WTC11 (cell line): ENCODE results near the gene ARHGAP19. TPM values are rescaled to one million over a fixed set of nuclear protein-coding genes. Genes with fewer than 3 reads are reported as not detected.

Experiments
- ATAC-seq: fragments of 200-7000 bp; cut with Tn5 transposase; 2 replicates; pipeline ENCODE4 v1.10.0; 2021; ENCODE audit warnings: mild to moderate bottlenecking, moderate library complexity
- CTCF ChIA-PET: fragments of 300-600 bp; sonication (Branson Sonifier 250); formaldehyde crosslinking; loops from one replicate; lab custom pipeline; 2021; ENCODE audit warnings: antibody characterized with exemption; lab: Charles Lee
- POLR2A ChIA-PET: fragments of 350-600 bp; sonication (Branson Sonifier 250); formaldehyde crosslinking; loops from one replicate; lab custom pipeline; 2021; ENCODE audit warnings: antibody characterized with exemption; lab: Charles Lee
- DNase-seq: peaks from one replicate; pipeline ENCODE4 v3.0.0; 2021; ENCODE audit warnings: low spot score
- H3K27ac Mint-ChIP-seq: 2 replicates; pipeline ENCODE4 v1.8.0; 2021; ENCODE audit warnings: mixed read lengths
- H3K27me3 Mint-ChIP-seq: 2 replicates; pipeline ENCODE4 v1.8.0; 2021; ENCODE audit warnings: low read depth, mild to moderate bottlenecking, moderate library complexity, mixed read lengths
- H3K36me3 Mint-ChIP-seq: 2 replicates; pipeline ENCODE4 v1.8.0; 2021; ENCODE audit warnings: mixed read lengths
- H3K4me1 Mint-ChIP-seq: 2 replicates; pipeline ENCODE4 v1.8.0; 2022; ENCODE audit warnings: mixed read lengths
- H3K4me3 Mint-ChIP-seq: 2 replicates; pipeline ENCODE4 v1.8.0; 2021; ENCODE audit warnings: mild to moderate bottlenecking, moderate library complexity, mixed read lengths
- H3K9me3 Mint-ChIP-seq: 2 replicates; pipeline ENCODE4 v1.8.0; 2021; ENCODE audit warnings: mixed read lengths
- ATF1 ChIP-seq: sonication (generic); formaldehyde crosslinking; IDR thresholded peaks from 2 replicates; pipeline ENCODE4 v1.8.1; 2023; ENCODE audit warnings: mild to moderate bottlenecking, moderate library complexity, missing genetic modification reagents
- CBFB ChIP-seq: sonication (generic); formaldehyde crosslinking; IDR thresholded peaks from 2 replicates; pipeline ENCODE4 v1.8.1; 2022; ENCODE audit warnings: mild to moderate bottlenecking, low read depth, missing genetic modification reagents
- CREB1 ChIP-seq: sonication (generic); formaldehyde crosslinking; IDR thresholded peaks from 2 replicates; pipeline ENCODE4 v1.8.0; 2023; ENCODE audit warnings: mild to moderate bottlenecking, missing genetic modification reagents
- ESRRA ChIP-seq: sonication (generic); formaldehyde crosslinking; IDR thresholded peaks from 2 replicates; pipeline ENCODE4 v1.8.1; 2022; ENCODE audit warnings: mild to moderate bottlenecking, missing genetic modification reagents, borderline replicate concordance
- GRHL2 ChIP-seq: fragments of 250-450 bp; sonication (Bioruptor Pico); IDR thresholded peaks from 2 replicates; pipeline ENCODE4 v1.8.0; 2022; ENCODE audit warnings: mild to moderate bottlenecking, moderate library complexity; ENCODE audit not compliant: insufficient replicate concordance, severe bottlenecking
- GTF2I ChIP-seq: fragments of 250-450 bp; sonication (Bioruptor Pico); conservative IDR thresholded peaks from 2 replicates; pipeline ENCODE4 v1.4.0; 2021; ENCODE audit warnings: mild to moderate bottlenecking
- MXD4 ChIP-seq: fragments of 250-450 bp; sonication (Bioruptor Pico); IDR thresholded peaks from 2 replicates; pipeline ENCODE4 v1.8.0; 2021; ENCODE audit warnings: mild to moderate bottlenecking, moderate library complexity, borderline replicate concordance
- NFYB ChIP-seq: sonication (generic); formaldehyde crosslinking; conservative IDR thresholded peaks from 2 replicates; pipeline ENCODE4 v1.8.0; 2022; ENCODE audit warnings: low read depth, missing genetic modification reagents
- OVOL2 ChIP-seq: fragments of 250-450 bp; sonication (Bioruptor Pico); IDR thresholded peaks from 2 replicates; pipeline ENCODE4 v1.9.0; 2021; ENCODE audit warnings: mild to moderate bottlenecking, borderline replicate concordance
- PRRX2 ChIP-seq: fragments of 250-450 bp; sonication (Bioruptor Pico); IDR thresholded peaks from 2 replicates; pipeline ENCODE4 v1.8.0; 2021; ENCODE audit warnings: mild to moderate bottlenecking
- RELA ChIP-seq: sonication (generic); formaldehyde crosslinking; IDR thresholded peaks from 2 replicates; pipeline ENCODE4 v1.8.1; 2022; ENCODE audit warnings: missing genetic modification reagents, mild to moderate bottlenecking, borderline replicate concordance
- SMAD3 ChIP-seq: sonication (generic); formaldehyde crosslinking; IDR thresholded peaks from 2 replicates; pipeline ENCODE4 v1.8.0; 2022; ENCODE audit warnings: missing genetic modification reagents, mild to moderate bottlenecking, borderline replicate concordance
- SOX15 ChIP-seq: fragments of 250-450 bp; sonication (Bioruptor Pico); IDR thresholded peaks from 2 replicates; pipeline ENCODE4 v1.9.0; 2021; ENCODE audit warnings: mild to moderate bottlenecking
- TEAD4 ChIP-seq: sonication (generic); formaldehyde crosslinking; IDR thresholded peaks from 2 replicates; pipeline ENCODE4 v1.8.0; 2022; ENCODE audit warnings: mild to moderate bottlenecking, missing genetic modification reagents
- ZNF219 ChIP-seq: sonication (generic); formaldehyde crosslinking; IDR thresholded peaks from 2 replicates; pipeline ENCODE4 v1.8.0; 2023; ENCODE audit warnings: missing genetic modification reagents, mild to moderate bottlenecking, borderline replicate concordance
- total RNA-seq: library from RNA; stranded (reverse); gene quantifications from 3 replicates; pipeline ENCODE4 v1.2.3, GENCODE V29; 2021
- TF ChIP-seq, protein P1 (sequence below): sonication (generic); formaldehyde crosslinking; IDR thresholded peaks from 2 replicates; pipeline ENCODE4 v1.8.1; 2022; ENCODE audit warnings: low read depth, mild to moderate bottlenecking, moderate library complexity, missing genetic modification reagents, borderline replicate concordance
- TF ChIP-seq, protein P2 (sequence below): sonication (generic); formaldehyde crosslinking; IDR thresholded peaks from 2 replicates; pipeline ENCODE4 v1.8.1; 2022; ENCODE audit warnings: mild to moderate bottlenecking, moderate library complexity, missing genetic modification reagents
- TF ChIP-seq, protein P3 (sequence below): sonication (generic); formaldehyde crosslinking; IDR thresholded peaks from 2 replicates; pipeline ENCODE4 v1.8.0; 2022; ENCODE audit warnings: mild to moderate bottlenecking, missing genetic modification reagents
- TF ChIP-seq, protein P4 (sequence below): sonication (generic); formaldehyde crosslinking; IDR thresholded peaks from 2 replicates; pipeline ENCODE4 v1.8.1; 2022; ENCODE audit warnings: missing genetic modification reagents, borderline replicate concordance
- TF ChIP-seq, protein P5 (sequence below): sonication (generic); formaldehyde crosslinking; IDR thresholded peaks from 2 replicates; pipeline ENCODE4 v1.8.0; 2022; ENCODE audit warnings: mild to moderate bottlenecking, missing genetic modification reagents
- TF ChIP-seq, protein P6 (sequence below): sonication (generic); formaldehyde crosslinking; IDR thresholded peaks from 2 replicates; pipeline ENCODE4 v1.8.1; 2023; ENCODE audit warnings: mild to moderate bottlenecking, missing genetic modification reagents
- TF ChIP-seq, protein P7 (sequence below): sonication (generic); formaldehyde crosslinking; IDR thresholded peaks from 2 replicates; pipeline ENCODE4 v1.8.1; 2023; ENCODE audit warnings: mild to moderate bottlenecking, missing genetic modification reagents, borderline replicate concordance

The ARHGAP19 gene
- total RNA-seq, 1 experiment from 2014 or later, result 42.2 TPM

DNA sequence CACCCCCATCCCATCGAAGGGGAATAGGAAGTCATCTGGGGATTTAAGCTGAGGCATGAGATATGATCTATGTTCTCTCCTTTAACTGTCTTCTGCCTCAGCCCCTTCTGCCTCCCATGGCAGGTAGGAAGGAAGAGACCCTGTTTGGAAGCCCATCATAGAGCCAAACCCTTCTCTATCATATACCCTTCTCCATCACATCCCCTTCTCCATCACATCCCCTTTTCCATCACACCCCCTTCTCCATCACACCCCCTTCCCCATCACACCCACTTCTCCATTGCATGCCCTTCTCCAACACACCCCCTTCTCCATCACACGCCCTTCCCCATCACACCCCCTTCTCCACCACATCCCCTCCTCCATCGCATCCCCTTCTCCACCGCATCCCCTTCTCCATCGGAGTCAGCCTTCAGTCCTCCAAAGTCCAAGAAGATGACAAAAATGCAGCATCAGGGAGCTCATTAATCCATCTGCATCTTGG, 99.4 kb downstream of the ARHGAP19 start (continued):
- TF ChIP-seq, protein P1, sequence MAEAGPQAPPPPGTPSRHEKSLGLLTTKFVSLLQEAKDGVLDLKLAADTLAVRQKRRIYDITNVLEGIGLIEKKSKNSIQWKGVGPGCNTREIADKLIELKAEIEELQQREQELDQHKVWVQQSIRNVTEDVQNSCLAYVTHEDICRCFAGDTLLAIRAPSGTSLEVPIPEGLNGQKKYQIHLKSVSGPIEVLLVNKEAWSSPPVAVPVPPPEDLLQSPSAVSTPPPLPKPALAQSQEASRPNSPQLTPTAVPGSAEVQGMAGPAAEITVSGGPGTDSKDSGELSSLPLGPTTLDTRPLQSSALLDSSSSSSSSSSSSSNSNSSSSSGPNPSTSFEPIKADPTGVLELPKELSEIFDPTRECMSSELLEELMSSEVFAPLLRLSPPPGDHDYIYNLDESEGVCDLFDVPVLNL (CRISPR knock-in tag), result no peak
- TF ChIP-seq, protein P2, sequence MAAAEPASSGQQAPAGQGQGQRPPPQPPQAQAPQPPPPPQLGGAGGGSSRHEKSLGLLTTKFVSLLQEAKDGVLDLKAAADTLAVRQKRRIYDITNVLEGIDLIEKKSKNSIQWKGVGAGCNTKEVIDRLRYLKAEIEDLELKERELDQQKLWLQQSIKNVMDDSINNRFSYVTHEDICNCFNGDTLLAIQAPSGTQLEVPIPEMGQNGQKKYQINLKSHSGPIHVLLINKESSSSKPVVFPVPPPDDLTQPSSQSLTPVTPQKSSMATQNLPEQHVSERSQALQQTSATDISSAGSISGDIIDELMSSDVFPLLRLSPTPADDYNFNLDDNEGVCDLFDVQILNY (CRISPR knock-in tag), result no peak
- TF ChIP-seq ATF1 (CRISPR knock-in tag) (no peak), SOX15 (CRISPR knock-in tag) (no peak), RELA (CRISPR knock-in tag) (no peak), GRHL2 (no peak), MXD4 (no peak), CBFB (CRISPR knock-in tag) (no peak)
- TF ChIP-seq, protein P3, sequence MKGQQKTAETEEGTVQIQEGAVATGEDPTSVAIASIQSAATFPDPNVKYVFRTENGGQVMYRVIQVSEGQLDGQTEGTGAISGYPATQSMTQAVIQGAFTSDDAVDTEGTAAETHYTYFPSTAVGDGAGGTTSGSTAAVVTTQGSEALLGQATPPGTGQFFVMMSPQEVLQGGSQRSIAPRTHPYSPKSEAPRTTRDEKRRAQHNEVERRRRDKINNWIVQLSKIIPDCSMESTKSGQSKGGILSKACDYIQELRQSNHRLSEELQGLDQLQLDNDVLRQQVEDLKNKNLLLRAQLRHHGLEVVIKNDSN, result no peak
- TF ChIP-seq, protein P4, sequence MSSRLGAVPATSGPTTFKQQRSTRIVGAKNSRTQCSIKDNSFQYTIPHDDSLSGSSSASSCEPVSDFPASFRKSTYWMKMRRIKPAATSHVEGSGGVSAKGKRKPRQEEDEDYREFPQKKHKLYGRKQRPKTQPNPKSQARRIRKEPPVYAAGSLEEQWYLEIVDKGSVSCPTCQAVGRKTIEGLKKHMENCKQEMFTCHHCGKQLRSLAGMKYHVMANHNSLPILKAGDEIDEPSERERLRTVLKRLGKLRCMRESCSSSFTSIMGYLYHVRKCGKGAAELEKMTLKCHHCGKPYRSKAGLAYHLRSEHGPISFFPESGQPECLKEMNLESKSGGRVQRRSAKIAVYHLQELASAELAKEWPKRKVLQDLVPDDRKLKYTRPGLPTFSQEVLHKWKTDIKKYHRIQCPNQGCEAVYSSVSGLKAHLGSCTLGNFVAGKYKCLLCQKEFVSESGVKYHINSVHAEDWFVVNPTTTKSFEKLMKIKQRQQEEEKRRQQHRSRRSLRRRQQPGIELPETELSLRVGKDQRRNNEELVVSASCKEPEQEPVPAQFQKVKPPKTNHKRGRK, result no peak

DNA sequence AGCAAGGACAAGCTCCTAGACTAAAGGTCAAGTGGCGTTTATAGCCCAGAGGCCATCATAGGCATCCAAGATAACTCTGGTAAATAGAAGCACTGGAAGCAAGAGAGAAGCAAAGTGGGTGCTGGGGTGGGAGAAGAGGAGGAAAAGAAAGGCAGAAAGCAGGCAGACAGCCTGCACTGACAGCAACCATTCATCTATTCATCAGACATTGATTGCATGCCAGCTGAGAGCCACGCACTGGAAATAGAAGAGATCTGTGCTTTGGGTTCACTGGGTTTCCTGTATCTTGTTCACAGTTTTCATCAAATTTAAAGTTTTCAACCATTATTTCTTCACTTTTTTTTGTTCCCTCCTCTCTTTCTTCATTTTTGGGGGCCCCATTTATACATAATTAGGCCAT, 102.0 kb downstream of the ARHGAP19 start:
- H3K27me3 Mint-ChIP-seq, result peaks cover 43% of the 10 kb centered on the region
- no peak overlapping the region for H3K4me3 Mint-ChIP-seq
- H3K36me3 Mint-ChIP-seq, result no peaks in the 10 kb centered on the region
- no peak for ATAC-seq
- H3K4me1 Mint-ChIP-seq, result peaks cover 10% of the 10 kb centered on the region; the same call in 1 of the 2 replicates
- no peak overlapping the region for H3K27ac Mint-ChIP-seq
- ChIA-PET POLR2A (no interaction called here), CTCF (interaction anchor here (1.1 to 10.5 kb wide), 3 partner anchors 11 to 118 kb away, joined by 3 to 123 read pairs (median 3); no protein-coding TSS in a partner anchor)
- H3K9me3 Mint-ChIP-seq, result no peaks in the 10 kb centered on the region
- DNase-seq, result no peak
- TF ChIP-seq TEAD4 (CRISPR knock-in tag), result no peak
- TF ChIP-seq GTF2I (CRISPR knock-in tag), result no peak
- TF ChIP-seq, protein P5, sequence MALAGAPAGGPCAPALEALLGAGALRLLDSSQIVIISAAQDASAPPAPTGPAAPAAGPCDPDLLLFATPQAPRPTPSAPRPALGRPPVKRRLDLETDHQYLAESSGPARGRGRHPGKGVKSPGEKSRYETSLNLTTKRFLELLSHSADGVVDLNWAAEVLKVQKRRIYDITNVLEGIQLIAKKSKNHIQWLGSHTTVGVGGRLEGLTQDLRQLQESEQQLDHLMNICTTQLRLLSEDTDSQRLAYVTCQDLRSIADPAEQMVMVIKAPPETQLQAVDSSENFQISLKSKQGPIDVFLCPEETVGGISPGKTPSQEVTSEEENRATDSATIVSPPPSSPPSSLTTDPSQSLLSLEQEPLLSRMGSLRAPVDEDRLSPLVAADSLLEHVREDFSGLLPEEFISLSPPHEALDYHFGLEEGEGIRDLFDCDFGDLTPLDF (CRISPR knock-in tag), result no peak
- TF ChIP-seq PRRX2 (CRISPR knock-in tag), result no peak
- no peak for TF ChIP-seq CREB1 (CRISPR knock-in tag)
- no peak for TF ChIP-seq NFYB (CRISPR knock-in tag)
- TF ChIP-seq, protein P6, sequence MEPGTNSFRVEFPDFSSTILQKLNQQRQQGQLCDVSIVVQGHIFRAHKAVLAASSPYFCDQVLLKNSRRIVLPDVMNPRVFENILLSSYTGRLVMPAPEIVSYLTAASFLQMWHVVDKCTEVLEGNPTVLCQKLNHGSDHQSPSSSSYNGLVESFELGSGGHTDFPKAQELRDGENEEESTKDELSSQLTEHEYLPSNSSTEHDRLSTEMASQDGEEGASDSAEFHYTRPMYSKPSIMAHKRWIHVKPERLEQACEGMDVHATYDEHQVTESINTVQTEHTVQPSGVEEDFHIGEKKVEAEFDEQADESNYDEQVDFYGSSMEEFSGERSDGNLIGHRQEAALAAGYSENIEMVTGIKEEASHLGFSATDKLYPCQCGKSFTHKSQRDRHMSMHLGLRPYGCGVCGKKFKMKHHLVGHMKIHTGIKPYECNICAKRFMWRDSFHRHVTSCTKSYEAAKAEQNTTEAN (CRISPR knock-in tag), result no peak
- TF ChIP-seq ZNF219 (CRISPR knock-in tag), result no peak
- TF ChIP-seq ESRRA, result no peak
- TF ChIP-seq, protein P7, sequence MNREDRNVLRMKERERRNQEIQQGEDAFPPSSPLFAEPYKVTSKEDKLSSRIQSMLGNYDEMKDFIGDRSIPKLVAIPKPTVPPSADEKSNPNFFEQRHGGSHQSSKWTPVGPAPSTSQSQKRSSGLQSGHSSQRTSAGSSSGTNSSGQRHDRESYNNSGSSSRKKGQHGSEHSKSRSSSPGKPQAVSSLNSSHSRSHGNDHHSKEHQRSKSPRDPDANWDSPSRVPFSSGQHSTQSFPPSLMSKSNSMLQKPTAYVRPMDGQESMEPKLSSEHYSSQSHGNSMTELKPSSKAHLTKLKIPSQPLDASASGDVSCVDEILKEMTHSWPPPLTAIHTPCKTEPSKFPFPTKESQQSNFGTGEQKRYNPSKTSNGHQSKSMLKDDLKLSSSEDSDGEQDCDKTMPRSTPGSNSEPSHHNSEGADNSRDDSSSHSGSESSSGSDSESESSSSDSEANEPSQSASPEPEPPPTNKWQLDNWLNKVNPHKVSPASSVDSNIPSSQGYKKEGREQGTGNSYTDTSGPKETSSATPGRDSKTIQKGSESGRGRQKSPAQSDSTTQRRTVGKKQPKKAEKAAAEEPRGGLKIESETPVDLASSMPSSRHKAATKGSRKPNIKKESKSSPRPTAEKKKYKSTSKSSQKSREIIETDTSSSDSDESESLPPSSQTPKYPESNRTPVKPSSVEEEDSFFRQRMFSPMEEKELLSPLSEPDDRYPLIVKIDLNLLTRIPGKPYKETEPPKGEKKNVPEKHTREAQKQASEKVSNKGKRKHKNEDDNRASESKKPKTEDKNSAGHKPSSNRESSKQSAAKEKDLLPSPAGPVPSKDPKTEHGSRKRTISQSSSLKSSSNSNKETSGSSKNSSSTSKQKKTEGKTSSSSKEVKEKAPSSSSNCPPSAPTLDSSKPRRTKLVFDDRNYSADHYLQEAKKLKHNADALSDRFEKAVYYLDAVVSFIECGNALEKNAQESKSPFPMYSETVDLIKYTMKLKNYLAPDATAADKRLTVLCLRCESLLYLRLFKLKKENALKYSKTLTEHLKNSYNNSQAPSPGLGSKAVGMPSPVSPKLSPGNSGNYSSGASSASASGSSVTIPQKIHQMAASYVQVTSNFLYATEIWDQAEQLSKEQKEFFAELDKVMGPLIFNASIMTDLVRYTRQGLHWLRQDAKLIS (CRISPR knock-in tag), result no peak
- TF ChIP-seq OVOL2 (CRISPR knock-in tag), result no peak
- TF ChIP-seq, protein P4, result no peak
- no peak for TF ChIP-seq SMAD3 (CRISPR knock-in tag)
- no peak for TF ChIP-seq CBFB (CRISPR knock-in tag)
